ENCODE measurements around the gene KRTCAP2.

The KRTCAP2 gene

DNA sequence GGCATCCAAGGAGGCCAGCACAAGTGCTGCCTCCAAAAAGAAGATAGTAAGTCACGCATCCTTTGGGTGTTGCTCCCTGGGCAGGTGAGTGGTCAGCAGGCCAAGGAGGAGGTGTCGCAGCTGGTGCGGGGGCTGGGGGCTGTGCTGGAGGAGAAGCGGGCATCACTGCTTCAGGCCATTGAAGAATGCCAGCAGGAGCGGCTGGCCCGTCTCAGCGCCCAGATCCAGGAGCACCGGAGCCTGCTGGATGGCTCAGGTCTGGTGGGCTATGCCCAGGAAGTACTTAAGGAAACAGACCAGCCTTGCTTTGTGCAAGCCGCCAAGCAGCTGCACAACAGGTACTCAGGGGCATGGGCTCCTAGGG is 4.8 kb upstream of the KRTCAP2 start:
- Histone ChIP-seq H3K27me3 (no peaks in the 10 kb centered on the region), H3K4me3 (ENCODE audit: low read depth, low read length) (no peak overlapping the region), H3K9me3 (no peaks in the 10 kb centered on the region), H3K4me1 (peaks cover 14% of the 10 kb centered on the region), H3K36me3 (peaks cover 37% of the 10 kb centered on the region)
- TF ChIP-seq CTCF (IDR thresholded peaks at IDR 0.05; ENCODE audit: low read depth, low read length), result no peak
- DNase-seq, result no peak

GRCh38 chr1:155177192-155177917 is 4.3 kb upstream of the KRTCAP2 start:
- DNase-seq, result no peak
- TF ChIP-seq CTCF (IDR thresholded peaks at IDR 0.05; ENCODE audit: low read depth, low read length), result no peak
- Histone ChIP-seq H3K4me3 (ENCODE audit: low read depth, low read length) (no peak overlapping the region), H3K36me3 (peaks cover 37% of the 10 kb centered on the region), H3K27me3 (no peaks in the 10 kb centered on the region), H3K9me3 (no peaks in the 10 kb centered on the region), H3K4me1 (peaks cover 14% of the 10 kb centered on the region)

DNA sequence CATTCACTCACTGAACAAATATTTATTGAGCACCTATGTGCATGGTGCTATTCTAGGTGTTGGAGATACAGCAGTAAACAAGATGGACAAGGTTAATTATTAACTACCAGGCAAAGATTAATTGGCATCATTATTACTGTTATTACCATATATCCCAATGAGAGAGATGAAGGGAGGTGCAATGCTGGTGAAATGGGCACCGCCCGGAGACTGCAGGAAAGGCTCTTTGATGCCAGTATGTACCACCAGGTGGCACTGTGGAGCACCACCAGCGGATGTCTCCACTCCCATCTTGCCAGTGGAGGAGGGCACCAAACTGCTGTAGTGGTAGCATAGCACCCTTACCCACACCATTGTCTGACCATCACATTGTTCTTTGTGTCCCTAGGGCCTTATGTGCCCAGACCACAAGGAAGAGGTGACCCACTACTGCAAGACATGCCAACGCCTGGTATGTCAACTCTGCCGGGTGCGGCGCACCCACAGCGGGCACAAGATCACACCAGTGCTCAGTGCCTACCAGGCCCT is 3.5 kb upstream of the KRTCAP2 start:
- H3K4me3 ChIP-seq (ENCODE audit: low read depth, low read length), result no peak overlapping the region
- DNase-seq, result peak; percentile 86

GRCh38 chr1:155175927-155176371 is 2.8 kb upstream of the KRTCAP2 start:
- peak; percentile 38; the same call in 1 of the 2 replicates for TF ChIP-seq CTCF (IDR thresholded peaks at IDR 0.05; ENCODE audit: low read depth, low read length)
- Histone ChIP-seq H3K4me3 (ENCODE audit: low read depth, low read length) (peak overlapping the region; percentile 90), H3K9me3 (no peaks in the 10 kb centered on the region), H3K27me3 (no peaks in the 10 kb centered on the region), H3K4me1 (peaks cover 14% of the 10 kb centered on the region), H3K36me3 (peaks cover 37% of the 10 kb centered on the region)
- peak; percentile 56 for DNase-seq

More for the DNA sequence above, 3.5 kb upstream of the KRTCAP2 start:
- TF ChIP-seq CTCF (IDR thresholded peaks at IDR 0.05; ENCODE audit: low read depth, low read length), result peak; percentile 94
- no peaks in the 10 kb centered on the region for H3K9me3 ChIP-seq
- H3K4me1 ChIP-seq, result peaks cover 14% of the 10 kb centered on the region
- H3K36me3 ChIP-seq, result peaks cover 37% of the 10 kb centered on the region
- H3K27me3 ChIP-seq, result no peaks in the 10 kb centered on the region

GRCh38 chr1:155175281-155175926 is 2.3 kb upstream of the KRTCAP2 start:
- DNase-seq, result peak; percentile 50
- Histone ChIP-seq H3K27me3 (no peaks in the 10 kb centered on the region), H3K4me1 (peaks cover 14% of the 10 kb centered on the region), H3K4me3 (ENCODE audit: low read depth, low read length) (peak overlapping the region; percentile 90), H3K36me3 (peaks cover 32% of the 10 kb centered on the region), H3K9me3 (no peaks in the 10 kb centered on the region)
- no peak for TF ChIP-seq CTCF (IDR thresholded peaks at IDR 0.05; ENCODE audit: low read depth, low read length)

All from BE2C (cell line).